HG03139 (cell line): ENCODE results near the gene AIMP2.
"Not testable (repeated sequence)": the region's sequence is repeated elsewhere in the genome, so short reads cannot be mapped to it uniquely, and the experiment has no call there.

Source experiments
- ATAC-seq: cut with Tn5 transposase; IDR thresholded peaks from one replicate; pipeline ENCODE4 v1.9.1; 2021; ENCODE audit not compliant: unreplicated experiment

The AIMP2 gene

DNA sequence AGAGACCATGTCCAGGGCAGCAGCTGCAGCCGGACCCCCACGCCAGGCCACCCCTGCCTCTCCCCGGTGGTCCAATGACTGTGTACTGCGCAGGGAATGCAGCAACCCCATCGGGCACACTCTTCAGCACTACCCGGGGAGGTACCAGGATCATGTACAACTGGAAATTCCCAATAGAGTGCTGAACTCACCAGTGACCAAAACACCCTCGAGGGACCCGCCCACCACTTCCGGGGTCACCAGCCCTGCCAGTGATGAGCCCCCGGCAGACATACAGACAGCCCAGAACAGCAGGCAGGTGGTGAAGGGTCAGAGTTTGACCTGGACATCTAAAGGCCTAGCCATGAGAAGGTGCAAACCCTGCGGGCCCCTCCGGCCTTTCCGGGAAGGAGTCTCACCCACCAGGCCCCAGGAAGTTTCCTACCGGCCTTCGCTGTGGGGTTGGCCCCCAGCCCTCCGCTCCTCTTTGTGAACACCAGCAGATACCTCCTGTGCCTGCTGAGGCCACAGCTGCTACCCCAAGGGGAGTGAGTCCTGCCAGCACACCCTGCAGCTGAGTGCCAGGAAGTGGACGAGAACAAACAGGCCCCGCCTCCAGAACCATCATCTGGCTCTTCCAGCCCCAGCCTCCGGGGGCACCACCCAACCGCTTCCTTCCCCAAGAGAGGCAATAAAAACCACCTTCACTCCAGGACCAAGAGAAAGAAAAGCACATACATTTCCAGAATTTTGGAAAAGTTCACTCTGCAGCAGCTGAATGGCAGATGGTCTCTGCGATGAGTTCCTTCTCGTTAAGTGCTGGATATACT lies 17.1 kb downstream of the AIMP2 start:
- peak; percentile 90 for ATAC-seq

- ATAC-seq = no peak
Observed at GRCh38 chr7:6026820-6027311, 17.8 kb downstream of the AIMP2 start.

GRCh38 chr7:6027806-6028365 lies 18.8 kb downstream of the AIMP2 start:
- ATAC-seq = no peak

DNA sequence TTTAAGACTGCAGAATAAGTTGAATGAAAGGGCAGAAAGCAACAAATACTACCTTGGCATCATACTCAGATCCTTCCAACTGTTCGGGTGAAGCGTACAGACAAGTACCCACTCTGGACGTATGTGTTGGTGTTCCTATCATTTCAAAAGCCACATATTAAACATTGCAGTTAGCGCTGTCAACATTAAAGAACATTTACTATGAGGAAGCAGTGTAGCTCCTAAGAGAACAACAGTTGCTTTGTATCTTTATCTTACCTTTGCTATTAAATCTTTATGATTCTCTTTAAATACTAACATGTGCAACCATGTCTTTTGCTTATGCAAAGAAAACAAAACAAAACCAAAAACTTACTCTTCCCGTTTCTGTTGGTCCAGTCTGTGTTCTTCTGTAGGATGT lies 19.5 kb downstream of the AIMP2 start:
- no peak for ATAC-seq

GRCh38 chr7:6030988-6031387 lies 21.9 kb downstream of the AIMP2 start, which contains the start of gene ANKRD61:
Gene ANKRD61 (plus strand): TSS chr7:6031376. CDS start chr7:6031376, 0 bp downstream.
- ATAC-seq = no peak

DNA sequence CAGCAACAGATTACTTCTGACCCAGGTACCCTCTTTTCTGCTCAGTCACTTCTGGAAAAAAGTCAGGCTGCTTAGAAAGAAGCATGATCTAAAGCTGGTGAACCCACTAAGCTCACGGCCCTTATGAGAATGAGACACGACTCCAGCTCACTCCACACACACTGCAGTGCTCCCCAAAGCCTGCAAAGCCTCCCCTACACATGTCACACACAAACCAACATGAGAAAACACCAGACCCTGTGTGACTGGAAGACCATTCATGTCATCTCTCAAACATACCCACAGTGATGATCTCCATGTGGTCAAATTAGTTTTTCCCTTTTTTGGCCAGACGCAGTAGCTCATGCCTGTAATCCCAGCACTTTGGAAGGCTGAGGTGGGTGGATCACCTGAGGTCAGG lies 22.5 kb downstream of the AIMP2 start:
- no peak for ATAC-seq

- ATAC-seq = no peak
Observed at GRCh38 chr7:6032167-6032566, 23.1 kb downstream of the AIMP2 start.

DNA sequence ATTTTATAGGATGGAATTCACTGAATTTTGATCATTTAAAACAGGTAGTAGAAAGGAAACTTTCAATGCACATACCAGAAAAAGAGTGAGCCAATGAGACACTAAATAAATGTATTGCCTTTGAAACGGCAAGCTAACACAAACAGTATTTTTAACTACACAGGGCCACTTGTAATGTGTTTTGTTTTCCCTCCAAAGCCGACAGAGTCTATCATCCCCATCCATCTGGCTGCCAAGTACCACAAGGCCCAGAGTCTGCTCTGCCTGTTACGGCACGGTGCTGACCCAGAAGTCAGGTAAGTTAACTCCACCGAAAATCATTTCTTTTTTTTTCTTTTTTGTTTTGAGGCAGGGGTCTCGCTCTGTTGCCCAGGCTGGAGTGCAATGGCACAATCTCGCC lies 23.6 kb downstream of the AIMP2 start:
- ATAC-seq = no peak

- no peak for ATAC-seq
Observed at GRCh38 chr7:6035165-6035564, 26.1 kb downstream of the AIMP2 start.

- no peak for ATAC-seq
Observed at GRCh38 chr7:6035686-6036085, 26.6 kb downstream of the AIMP2 start.

GRCh38 chr7:6049780-6050179 lies 40.7 kb downstream of the AIMP2 start:
- ATAC-seq = no peak

DNA sequence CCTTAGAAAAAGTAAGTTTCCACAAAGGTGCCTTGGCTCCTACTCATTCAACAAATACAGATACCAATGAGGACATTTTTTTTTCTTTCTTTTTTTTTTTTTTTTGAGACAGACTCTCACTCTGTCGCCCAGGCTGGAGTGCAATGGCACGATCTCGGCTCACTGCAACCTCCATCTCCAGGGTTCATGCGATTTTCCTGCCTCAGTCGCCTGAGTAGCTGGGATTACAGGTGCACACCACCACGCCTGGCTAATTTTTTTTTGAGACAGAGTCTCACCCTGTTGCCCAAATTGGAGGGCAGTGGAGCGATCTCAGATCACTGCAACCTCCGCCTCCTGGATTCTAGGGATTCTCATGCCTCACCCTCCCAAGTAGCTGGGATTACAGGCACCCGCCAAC lies 42.1 kb downstream of the AIMP2 start:
- ATAC-seq = not testable (repeated sequence)

DNA sequence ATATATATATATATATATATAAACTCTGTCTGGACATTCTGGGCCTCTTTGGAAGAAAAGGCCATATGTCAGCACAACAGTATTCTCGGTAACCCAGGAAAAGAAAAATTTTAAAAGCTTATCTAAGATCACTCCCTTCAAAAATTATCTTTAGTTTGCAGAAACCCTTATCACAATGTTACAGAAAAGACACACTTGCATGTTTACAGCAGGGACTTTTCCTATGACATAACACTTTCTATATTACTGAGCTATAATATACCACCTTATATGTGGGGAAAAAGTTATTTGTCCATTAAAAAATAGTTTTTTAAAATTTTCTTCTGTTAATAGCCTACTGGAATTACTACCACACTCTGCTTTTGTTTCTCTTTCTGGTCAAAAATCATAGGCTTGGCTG lies 47.5 kb downstream of the AIMP2 start:
- ATAC-seq = no peak

DNA sequence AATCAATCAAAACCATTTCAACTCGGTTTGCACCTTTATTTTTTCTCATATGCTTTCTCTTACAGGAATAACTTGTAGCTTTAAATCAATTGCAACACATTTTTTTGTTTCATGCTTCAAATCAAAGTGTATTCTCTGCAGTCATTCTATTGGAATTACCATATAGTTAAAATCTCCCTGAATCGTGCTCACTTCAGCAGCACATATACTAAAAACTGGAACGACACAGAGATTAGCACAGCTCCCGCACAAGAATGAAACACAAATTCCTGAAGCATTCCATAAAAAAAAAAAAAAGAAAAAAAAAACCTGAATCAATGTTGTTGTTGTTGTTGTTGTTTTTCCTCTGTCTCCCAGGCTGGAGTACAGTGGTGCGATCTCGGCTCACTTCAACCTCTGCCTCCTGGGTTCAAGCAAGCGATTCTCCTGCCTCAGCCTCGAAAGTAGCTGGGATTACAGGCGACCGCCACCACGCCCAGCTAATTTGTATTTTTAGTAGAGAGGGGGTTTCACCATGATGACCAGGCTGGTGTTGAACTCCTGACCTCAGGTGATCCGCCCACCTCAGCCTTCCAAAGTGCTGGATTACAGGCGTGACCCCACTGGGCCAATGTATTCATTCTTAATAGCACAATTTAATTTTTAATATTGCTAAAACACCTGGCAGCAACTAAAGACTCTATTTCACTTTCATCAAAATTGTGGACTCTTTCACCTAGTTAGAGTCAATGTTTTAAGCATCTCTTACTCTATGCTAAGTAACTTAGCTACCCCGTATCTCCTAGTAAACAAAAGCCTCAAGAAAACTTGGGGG lies 48.5 kb downstream of the AIMP2 start:
- ATAC-seq = no peak

DNA sequence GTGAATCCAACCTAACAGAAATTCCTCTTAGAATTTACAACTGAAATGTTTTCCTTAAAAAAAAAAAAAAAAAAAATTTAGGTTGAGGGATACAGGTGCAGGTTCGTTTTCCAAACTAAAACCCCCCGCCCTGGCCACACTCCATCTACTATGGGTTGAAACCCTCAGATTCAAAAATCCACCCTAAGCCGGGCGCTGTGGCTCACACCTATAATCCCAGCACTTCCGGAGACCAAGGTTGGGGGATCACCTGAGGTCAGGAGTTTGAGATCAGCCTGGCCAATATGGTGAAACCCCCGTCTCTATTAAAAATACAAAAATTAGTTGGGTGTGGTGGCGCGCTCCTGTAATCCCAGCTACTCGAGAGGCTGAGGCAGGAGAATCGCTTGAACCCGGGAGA lies 50.9 kb downstream of the AIMP2 start:
- not testable (repeated sequence) for ATAC-seq

DNA sequence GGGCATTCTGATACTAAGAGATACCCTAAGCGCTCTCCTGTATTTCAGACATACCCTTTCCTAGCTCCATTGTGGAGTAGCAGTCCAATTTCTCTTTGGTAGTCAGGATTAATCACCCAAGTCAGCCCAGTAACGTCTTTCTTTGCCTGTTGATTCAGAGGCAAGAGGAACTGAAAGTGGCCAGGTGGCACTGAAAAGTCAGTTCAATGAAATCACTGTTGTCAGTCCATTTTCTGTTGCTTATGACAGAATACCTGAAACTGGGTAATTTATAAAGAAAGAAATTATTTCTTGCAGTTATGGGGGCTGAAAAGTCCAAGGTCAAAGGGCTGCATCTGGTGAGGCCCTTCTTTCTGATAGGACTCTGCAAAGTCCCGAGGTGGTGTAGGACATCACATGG lies 62.3 kb downstream of the AIMP2 start:
- ATAC-seq = no peak
